GM18502 (cell line): ENCODE data around the gene VIT.

ENCODE experiments used
- ATAC-seq: cut with Tn5 transposase; IDR thresholded peaks from one replicate; pipeline ENCODE4 v1.9.1; 2021; ENCODE audit warnings: mild to moderate bottlenecking; ENCODE audit not compliant: unreplicated experiment, poor library complexity

VIT gene

GRCh38 chr2:36708041-36708741 is 11.7 kb downstream of the VIT start:
- no peak for ATAC-seq

DNA sequence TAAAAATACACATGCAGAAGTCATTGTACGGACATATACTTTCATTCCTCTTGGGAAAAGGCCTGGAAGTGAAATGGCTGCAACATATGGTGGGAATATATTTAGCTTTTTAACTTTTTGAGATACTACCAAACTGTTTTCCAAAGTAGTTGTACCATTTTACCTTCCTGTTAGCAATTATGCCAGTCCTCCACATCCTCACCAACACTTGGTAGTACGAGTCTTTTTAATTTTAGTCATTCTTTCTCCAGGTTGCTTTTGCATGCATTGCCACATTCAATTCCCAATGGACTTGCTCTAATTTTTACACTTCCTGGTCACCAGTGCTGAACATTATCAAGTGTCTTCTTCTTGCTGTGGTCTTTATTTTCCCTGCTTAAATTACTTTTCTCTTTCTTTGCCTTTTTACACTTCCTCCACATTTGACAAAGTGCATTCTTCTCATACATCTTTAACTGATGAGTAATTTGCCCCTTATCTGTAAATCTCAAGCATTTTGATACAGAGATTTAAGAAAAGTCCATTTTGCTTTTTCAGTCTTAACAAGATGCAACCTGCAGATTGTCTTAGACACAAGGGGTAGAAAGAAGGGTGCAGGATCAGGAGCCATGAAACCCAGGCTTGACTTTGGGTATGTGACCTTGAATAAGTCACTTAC is 14.5 kb downstream of the VIT start:
- ATAC-seq: no peak

- no peak for ATAC-seq
These were observed 15.3 kb downstream of the VIT start for GRCh38 chr2:36711741-36712314.

DNA sequence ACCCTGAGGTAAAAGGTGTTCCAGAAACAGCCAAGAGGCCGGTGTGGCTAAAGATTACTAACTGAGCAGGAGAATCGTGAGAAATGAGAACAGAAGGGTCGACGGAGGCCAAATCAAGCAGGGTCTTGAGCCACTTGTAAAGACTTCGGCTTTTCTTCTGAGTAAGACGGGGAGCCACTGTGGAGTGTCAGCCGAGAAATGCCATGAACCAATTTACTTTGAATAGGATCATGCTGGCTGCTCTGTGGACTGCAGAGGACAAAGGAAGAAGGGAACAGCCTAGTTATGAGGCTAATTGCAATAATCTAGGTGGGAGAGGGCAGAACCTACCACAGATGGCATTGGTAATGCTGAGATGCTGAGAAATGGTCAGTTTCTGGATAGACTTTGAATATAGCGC is 16.8 kb downstream of the VIT start:
- no peak for ATAC-seq

GRCh38 chr2:36716111-36716510 is 19.6 kb downstream of the VIT start:
- no peak for ATAC-seq

DNA sequence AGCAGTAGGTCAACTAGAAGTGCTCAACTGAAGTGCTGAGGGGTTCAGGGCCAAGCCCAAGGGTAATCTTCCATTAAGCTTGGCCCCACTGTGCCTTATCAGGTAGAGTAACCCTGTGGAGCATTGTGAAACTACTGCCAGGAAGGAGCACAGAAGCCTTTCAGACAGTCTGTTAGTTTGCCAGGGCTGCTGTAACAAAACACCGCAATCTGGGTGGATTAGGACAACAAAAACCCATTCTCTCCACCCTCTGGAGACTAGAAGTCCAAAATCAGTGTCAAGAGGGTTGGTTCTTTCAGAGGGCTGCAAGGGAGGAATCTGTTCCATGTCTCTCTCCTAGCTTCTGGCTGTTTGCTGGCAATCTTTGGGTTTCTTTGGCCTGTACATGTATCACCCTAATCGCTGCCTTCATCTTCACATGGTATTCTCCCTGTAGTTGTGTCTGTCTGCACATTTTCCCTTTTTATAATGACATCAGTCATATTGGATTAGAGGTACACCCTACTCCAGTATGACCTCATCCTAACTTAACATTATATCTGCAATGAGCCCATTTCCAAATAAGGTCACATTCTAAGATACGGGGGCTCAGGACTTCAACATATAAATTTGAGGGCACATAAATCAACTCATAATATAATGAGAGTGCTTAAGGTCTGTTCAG is 21.2 kb downstream of the VIT start:
- ATAC-seq: no peak

DNA sequence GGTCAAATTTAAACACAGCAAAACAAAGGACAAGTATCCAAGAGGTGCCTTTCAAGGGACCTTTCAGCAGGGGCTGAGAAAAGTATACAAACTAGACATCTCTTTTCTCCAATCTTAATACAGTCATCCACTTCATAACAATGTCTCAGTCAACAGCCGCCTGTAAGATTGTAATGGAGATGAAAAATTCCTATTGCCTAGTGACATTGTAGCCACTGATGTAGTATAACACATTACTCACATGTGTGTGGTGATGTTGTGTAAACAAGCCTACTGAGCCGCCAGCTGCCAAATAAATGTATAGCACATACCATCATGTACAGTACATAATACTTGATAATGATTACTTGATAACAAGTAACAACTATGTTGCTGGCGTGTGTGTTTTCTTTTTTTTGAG is 31.0 kb downstream of the VIT start:
- ATAC-seq: no peak

- no peak for ATAC-seq
These were observed 32.6 kb downstream of the VIT start for GRCh38 chr2:36729067-36729466.

GRCh38 chr2:36731941-36732672 is 35.6 kb downstream of the VIT start:
- no peak for ATAC-seq

DNA sequence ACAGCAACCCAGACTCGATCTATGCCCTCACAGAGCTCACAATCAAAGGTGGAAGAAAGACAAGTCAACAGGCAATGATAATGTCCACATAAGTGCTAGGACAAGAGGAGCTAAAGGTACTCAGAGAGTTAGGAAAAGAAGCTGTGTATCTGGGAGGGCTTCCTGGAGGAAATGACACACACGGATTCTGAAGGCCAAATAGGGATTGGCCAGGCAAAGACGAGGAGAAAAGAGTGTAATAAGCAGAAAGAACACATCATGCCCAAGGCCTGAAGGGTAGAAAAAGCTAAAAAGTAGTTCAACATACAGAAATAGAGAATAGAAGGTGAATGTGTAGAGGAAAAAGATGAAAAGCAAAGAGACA is 36.1 kb downstream of the VIT start:
- ATAC-seq: no peak

GRCh38 chr2:36733215-36733614 is 36.7 kb downstream of the VIT start:
- no peak for ATAC-seq

- no peak for ATAC-seq
These were observed 37.8 kb downstream of the VIT start for GRCh38 chr2:36734304-36734703.

GRCh38 chr2:36737131-36737750 is 40.7 kb downstream of the VIT start:
- no peak for ATAC-seq

DNA sequence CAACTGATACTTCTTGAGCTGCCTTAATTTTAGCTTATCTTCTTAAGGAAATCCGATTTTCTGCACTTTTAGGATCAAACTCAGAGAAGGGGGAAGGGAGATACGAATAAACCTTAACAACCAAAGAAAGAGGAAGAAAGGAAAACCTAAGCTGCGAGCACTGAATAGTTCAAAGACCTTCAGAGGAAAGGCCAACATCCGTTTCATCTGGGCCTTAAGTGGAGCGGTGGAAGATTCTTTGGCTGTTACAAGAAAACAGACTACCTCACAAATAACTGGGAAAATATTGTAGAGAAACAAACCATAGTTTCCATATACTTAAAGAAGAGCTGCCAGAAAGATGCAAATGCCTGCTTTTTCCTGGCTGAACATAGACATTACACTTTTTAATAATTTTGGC is 43.6 kb downstream of the VIT start:
- ATAC-seq: no peak

GRCh38 chr2:36741188-36741837 is 44.8 kb downstream of the VIT start:
- no peak for ATAC-seq

- ATAC-seq: no peak
These were observed 47.4 kb downstream of the VIT start for GRCh38 chr2:36743954-36744353.

GRCh38 chr2:36748166-36748565 is 51.7 kb downstream of the VIT start:
- ATAC-seq: no peak

DNA sequence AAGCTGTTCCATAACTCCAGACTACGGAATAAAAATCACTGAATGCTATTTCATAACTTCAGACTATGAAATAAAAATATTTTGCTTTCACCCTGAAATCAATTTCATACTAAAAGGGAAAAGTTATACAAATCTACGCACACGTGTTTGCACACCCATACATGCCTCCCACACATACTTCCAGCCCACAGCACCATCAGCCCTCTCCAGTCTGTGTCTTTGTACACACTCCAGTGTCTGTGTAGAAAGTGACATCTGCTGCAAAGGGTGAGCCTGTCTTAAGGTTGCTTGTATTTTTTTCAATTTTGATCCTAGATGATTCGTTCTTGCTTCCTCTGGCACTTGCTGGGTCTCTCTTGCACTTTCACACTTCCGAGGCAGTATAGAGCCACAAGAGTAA is 53.6 kb downstream of the VIT start:
- ATAC-seq: no peak

DNA sequence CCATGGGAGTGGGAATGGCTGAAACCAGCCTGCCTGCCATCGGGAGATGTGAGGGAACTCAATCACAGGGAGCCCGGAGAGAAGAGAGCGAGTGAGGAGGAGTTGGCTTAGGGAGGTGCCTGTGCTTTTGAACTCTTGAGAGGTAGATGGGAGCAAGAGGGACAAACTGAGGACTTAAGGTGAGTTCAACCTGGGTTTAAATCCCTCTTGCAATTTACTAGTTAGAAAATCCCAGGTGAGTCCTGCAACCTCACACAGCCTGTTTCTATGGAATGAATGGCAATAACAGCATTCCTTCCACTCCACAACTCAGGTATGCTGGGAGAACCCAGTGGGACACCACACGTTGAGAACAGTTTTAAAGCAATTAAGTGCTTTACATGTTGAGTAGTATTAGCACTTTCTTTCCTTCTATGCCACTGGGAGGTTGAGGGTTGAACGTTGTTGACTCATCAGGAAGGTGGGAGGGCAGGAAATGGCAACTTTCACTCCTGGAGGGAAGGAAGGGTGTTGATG is 57.3 kb downstream of the VIT start:
- ATAC-seq: no peak

DNA sequence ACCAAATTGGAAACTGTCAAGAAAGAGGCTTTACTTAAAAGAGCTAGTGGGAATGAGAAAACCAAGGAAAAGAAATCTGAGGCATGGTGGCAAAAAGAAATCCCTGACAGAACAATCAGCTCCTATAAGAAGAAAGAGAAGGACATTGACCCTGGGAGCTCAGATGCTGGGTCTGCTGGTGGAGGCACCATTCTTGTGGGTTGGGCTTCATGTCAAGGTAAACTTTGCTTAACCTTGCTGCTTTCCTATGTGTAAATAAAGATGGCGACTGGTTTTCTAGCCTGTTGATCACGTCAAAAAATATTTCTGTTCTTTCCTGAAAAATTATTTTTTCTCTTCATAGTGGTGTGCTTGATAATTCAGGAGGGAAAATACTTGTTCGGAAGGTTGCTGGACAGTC is 58.1 kb downstream of the VIT start:
- ATAC-seq: no peak
